HEK293 (cell line): Measurements from ENCODE around the gene GLIPR1.

Experiments
- CTCF ChIA-PET: fragments of 350-600 bp; formaldehyde crosslinking; extraction: SDS; loops from one replicate; lab custom pipeline; 2021; ENCODE audit warnings: antibody characterized with exemption; lab: Yijun Ruan, JAX
- POLR2A ChIA-PET: fragments of 300-600 bp; formaldehyde crosslinking; extraction: SDS; loops from one replicate; lab custom pipeline; 2020; ENCODE audit warnings: antibody characterized with exemption, inconsistent platforms; lab: Yijun Ruan, JAX
- H3K27ac ChIP-seq: fragments of 200-500 bp; sonication (Bioruptor generic); 2 replicates; pipeline ENCODE4 v1.5.1; 2014; ENCODE audit warnings: low read depth, low read length, control low read depth, inconsistent platforms; ENCODE audit errors: extremely low read depth
- H3K36me3 ChIP-seq, 2 experiments: fragments of 200-500 bp in 1 of 2; sonication (Bioruptor generic) in 1 of 2; 1 replicate in 1 of 2; 2 replicates in 1 of 2; pipeline ENCODE4 v1.5.1; 2014 to 2017; ENCODE audit warnings: inconsistent platforms in 2 of 2, low read length in 2 of 2; ENCODE audit not compliant: control insufficient read depth in 2 of 2, insufficient read depth in 1 of 2
- H3K4me1 ChIP-seq: fragments of 200-500 bp; sonication (Bioruptor generic); 2 replicates; pipeline ENCODE4 v1.5.1; 2014; ENCODE audit warnings: mild to moderate bottlenecking, low read length, inconsistent platforms; ENCODE audit not compliant: control insufficient read depth, insufficient read depth
- H3K4me3 ChIP-seq: 2 replicates; pipeline ENCODE4 v1.5.1; 2011; ENCODE audit warnings: low read depth, mild to moderate bottlenecking, control low read depth, low read length, moderate library complexity
- H3K9me3 ChIP-seq: fragments of 200-500 bp; sonication (Bioruptor generic); 2 replicates; pipeline ENCODE4 v1.5.1; 2014; ENCODE audit warnings: low read depth, low read length, inconsistent platforms; ENCODE audit not compliant: control insufficient read depth, insufficient read depth
- BCL11B ChIP-seq: fragments of 450-650 bp; formaldehyde crosslinking; IDR thresholded peaks from 2 replicates; pipeline ENCODE4 v1.5.1; 2016; ENCODE audit warnings: low read depth, missing biosample characterization, missing genetic modification characterization
- MZF1 ChIP-seq: fragments of 450-650 bp; formaldehyde crosslinking; IDR thresholded peaks from 2 replicates; pipeline ENCODE4 v1.5.1; 2017; ENCODE audit warnings: missing biosample characterization, missing genetic modification characterization, borderline replicate concordance
- OSR2 ChIP-seq: fragments of 450-650 bp; formaldehyde crosslinking; IDR thresholded peaks from 2 replicates; pipeline ENCODE4 v1.5.1; 2016; ENCODE audit warnings: missing biosample characterization, missing genetic modification characterization
- OVOL3 ChIP-seq: fragments of 450-650 bp; formaldehyde crosslinking; IDR thresholded peaks from 2 replicates; pipeline ENCODE4 v1.5.1; 2016; ENCODE audit warnings: missing biosample characterization, missing genetic modification characterization
- SCRT2 ChIP-seq: fragments of 450-650 bp; formaldehyde crosslinking; IDR thresholded peaks from 2 replicates; pipeline ENCODE4 v1.5.1; 2016; ENCODE audit warnings: missing biosample characterization, missing genetic modification characterization
- SP2 ChIP-seq: fragments of 450-650 bp; formaldehyde crosslinking; IDR thresholded peaks from 2 replicates; pipeline ENCODE4 v1.5.1; 2016; ENCODE audit warnings: missing biosample characterization, missing genetic modification characterization
- ZBTB17 ChIP-seq: fragments of 450-650 bp; formaldehyde crosslinking; IDR thresholded peaks from 2 replicates; pipeline ENCODE4 v1.5.1; 2016; ENCODE audit warnings: missing biosample characterization, missing genetic modification characterization
- ZFP41 ChIP-seq: fragments of 450-650 bp; formaldehyde crosslinking; IDR thresholded peaks from 2 replicates; pipeline ENCODE4 v1.5.1; 2016; ENCODE audit warnings: missing biosample characterization, missing genetic modification characterization, borderline replicate concordance
- ZNF112 ChIP-seq: fragments of 450-650 bp; formaldehyde crosslinking; IDR thresholded peaks from 2 replicates; pipeline ENCODE4 v1.5.0; 2017; ENCODE audit warnings: missing biosample characterization, missing genetic modification characterization
- ZNF146 ChIP-seq: fragments of 450-650 bp; formaldehyde crosslinking; IDR thresholded peaks from 2 replicates; pipeline ENCODE4 v1.5.1; 2016; ENCODE audit warnings: missing biosample characterization, missing genetic modification characterization
- ZNF174 ChIP-seq: fragments of 450-650 bp; formaldehyde crosslinking; IDR thresholded peaks from 2 replicates; pipeline ENCODE4 v1.5.0; 2017; ENCODE audit warnings: missing biosample characterization, mild to moderate bottlenecking, missing genetic modification characterization
- ZNF335 ChIP-seq: fragments of 450-650 bp; formaldehyde crosslinking; conservative IDR thresholded peaks from 2 replicates; pipeline ENCODE4 v1.5.1; 2016; ENCODE audit warnings: missing biosample characterization, missing genetic modification characterization
- ZNF391 ChIP-seq: fragments of 450-650 bp; formaldehyde crosslinking; IDR thresholded peaks from 2 replicates; pipeline ENCODE4 v1.5.1; 2016; ENCODE audit warnings: low read depth, missing biosample characterization, missing genetic modification characterization, borderline replicate concordance
- ZNF501 ChIP-seq: fragments of 450-650 bp; formaldehyde crosslinking; IDR thresholded peaks from 2 replicates; pipeline ENCODE4 v1.5.1; 2016; ENCODE audit warnings: missing biosample characterization, missing genetic modification characterization
- ZNF518A ChIP-seq: fragments of 450-650 bp; formaldehyde crosslinking; conservative IDR thresholded peaks from 2 replicates; pipeline ENCODE4 v1.5.1; 2016; ENCODE audit warnings: low read depth, missing biosample characterization, missing genetic modification characterization
- ZNF654 ChIP-seq: fragments of 450-650 bp; formaldehyde crosslinking; IDR thresholded peaks from 2 replicates; pipeline ENCODE4 v1.5.1; 2016; ENCODE audit warnings: low read depth, missing biosample characterization, missing genetic modification characterization
- ZNF660 ChIP-seq: fragments of 450-650 bp; IDR thresholded peaks from 2 replicates; pipeline ENCODE4 v1.5.1; 2018; ENCODE audit warnings: missing biosample characterization, mild to moderate bottlenecking, missing genetic modification characterization
- ZNF747 ChIP-seq: fragments of 450-650 bp; formaldehyde crosslinking; IDR thresholded peaks from 2 replicates; pipeline ENCODE4 v1.5.1; 2016; ENCODE audit warnings: missing biosample characterization, missing genetic modification characterization

Gene GLIPR1

GRCh38 chr12:75526655-75527511 lies 46.3 kb downstream of the GLIPR1 start:
- H3K9me3 ChIP-seq = no peaks in the 10 kb centered on the region
- POLR2A ChIA-PET = interaction anchor here (0.7 kb wide), 1 partner anchor 503 kb away, joined by 5 read pairs; no protein-coding TSS in a partner anchor
- no peak for TF ChIP-seq OSR2 (tag by site-specific recombination)
- TF ChIP-seq OVOL3 (tag by site-specific recombination) = no peak
- 0 out of 2 replicates have a peak, but pooled peaks have one; percentile 49 for TF ChIP-seq ZNF660 (tag by site-specific recombination)
- no peak for TF ChIP-seq MZF1 (tag by site-specific recombination)
- peak; percentile 73 for TF ChIP-seq ZNF654 (tag by site-specific recombination)
- no peak for TF ChIP-seq ZNF501 (tag by site-specific recombination)
- TF ChIP-seq ZNF747 = no peak
- TF ChIP-seq ZNF335 (tag by site-specific recombination) = 0 out of 2 replicates have a peak, but pooled peaks have one; percentile 12
- 0 out of 2 replicates have a peak, but pooled peaks have one; percentile 28 for TF ChIP-seq ZBTB17 (tag by site-specific recombination)
- no peak for TF ChIP-seq ZNF112
- TF ChIP-seq, all 188 proteins: peak for 4
- CTCF ChIA-PET = interaction anchor here (0.6 to 4.4 kb wide), 42 partner anchors 8 to 1636 kb away, joined by 3 to 43 read pairs (median 3); partner anchors contain the start of genes KRR1 and PHLDA1
- no peak overlapping the region for H3K27ac ChIP-seq
- no peaks in the 10 kb centered on the region for H3K4me1 ChIP-seq
- H3K36me3 ChIP-seq = no peaks in the 10 kb centered on the region
- H3K4me3 ChIP-seq = no peak overlapping the region

GRCh38 chr12:75528272-75528671 lies 47.7 kb downstream of the GLIPR1 start:
- no peaks in the 10 kb centered on the region for H3K9me3 ChIP-seq
- ChIA-PET CTCF (interaction anchor here (0.5 to 4.4 kb wide), 13 partner anchors 15 to 1212 kb away, joined by 3 to 43 read pairs (median 4); partner anchors contain the start of genes KRR1 and PHLDA1), POLR2A (interaction anchor here (0.6 kb wide), 1 partner anchor 552 kb away, joined by 3 read pairs; no protein-coding TSS in a partner anchor)
- H3K4me1 ChIP-seq = no peaks in the 10 kb centered on the region
- H3K27ac ChIP-seq = no peak overlapping the region
- TF ChIP-seq SP2 (tag by site-specific recombination) = no peak
- no peak for TF ChIP-seq ZFP41 (tag by site-specific recombination)
- no peak for TF ChIP-seq BCL11B (tag by site-specific recombination)
- no peak for TF ChIP-seq ZNF146 (tag by site-specific recombination)
- TF ChIP-seq ZNF391 (tag by site-specific recombination) = no peak
- no peak for TF ChIP-seq SCRT2
- TF ChIP-seq ZNF174 (tag by site-specific recombination) = no peak
- no peak for TF ChIP-seq ZNF518A (tag by site-specific recombination)
- no peak for TF ChIP-seq MZF1 (tag by site-specific recombination)
- no peaks in the 10 kb centered on the region for H3K36me3 ChIP-seq
- no peak overlapping the region for H3K4me3 ChIP-seq
